ENCODE results near the gene SLC10A1.
A peak's percentile ranks its signal among the peaks of the same experiment; 100 is the strongest.

GRCh38 chr14:69766984-69767368 lies 30.1 kb downstream of the SLC10A1 start, which contains the start of gene SRSF5:
- TF ChIP-seq CTCF (IDR thresholded peaks at IDR 0.05) (peak in 1 of 5 experiments; percentile 12), POLR2A (IDR thresholded peaks at IDR 0.05) (peak; percentile 98 to 99), EP300 (IDR thresholded peaks at IDR 0.05) (peak; percentile 94 to 100)
